ENCODE results near the gene FER.

FER gene

GRCh38 chr5:108942701-108943100 lies 195.0 kb downstream of the FER start:
- no peak for DNase-seq (ENCODE audit: low read depth, low spot score)
- POLR2A ChIA-PET: no interaction called here
- H3K4me3 ChIP-seq (ENCODE audit: low read depth, low read length): no peak overlapping the region
- CTCF ChIA-PET: no interaction called here
- no peak for TF ChIP-seq CTCF (IDR thresholded peaks at IDR 0.05; ENCODE audit: insufficient read depth, low read length, missing control alignments)

- CTCF ChIA-PET: no interaction called here
- DNase-seq (ENCODE audit: low read depth, low spot score): no peak
- POLR2A ChIA-PET: no interaction called here
Measured at GRCh38 chr5:108945094-108945493, 197.4 kb downstream of the FER start.

GRCh38 chr5:108946008-108946407 lies 198.3 kb downstream of the FER start:
- TF ChIP-seq CTCF (IDR thresholded peaks at IDR 0.05; ENCODE audit: insufficient read depth, low read length, missing control alignments): no peak
- H3K4me3 ChIP-seq (ENCODE audit: low read depth, low read length): no peak overlapping the region
- CTCF ChIA-PET: no interaction called here
- POLR2A ChIA-PET: no interaction called here
- DNase-seq (ENCODE audit: low read depth, low spot score): no peak

More at GRCh38 chr5:108945094-108945493, 197.4 kb downstream of the FER start:
- TF ChIP-seq CTCF (IDR thresholded peaks at IDR 0.05; ENCODE audit: insufficient read depth, low read length, missing control alignments): no peak
- no peak overlapping the region for H3K4me3 ChIP-seq (ENCODE audit: low read depth, low read length)

GRCh38 chr5:108947164-108947563 lies 199.5 kb downstream of the FER start:
- ChIA-PET POLR2A (no interaction called here), CTCF (no interaction called here)
- TF ChIP-seq CTCF (IDR thresholded peaks at IDR 0.05; ENCODE audit: insufficient read depth, low read length, missing control alignments): no peak
- no peak for DNase-seq (ENCODE audit: low read depth, low spot score)
- no peak overlapping the region for H3K4me3 ChIP-seq (ENCODE audit: low read depth, low read length)

GRCh38 chr5:108950276-108950675 lies 202.6 kb downstream of the FER start:
- ChIA-PET CTCF (no interaction called here), POLR2A (no interaction called here)
- no peak for DNase-seq (ENCODE audit: low read depth, low spot score)
- H3K4me3 ChIP-seq (ENCODE audit: low read depth, low read length): no peak overlapping the region
- TF ChIP-seq CTCF (IDR thresholded peaks at IDR 0.05; ENCODE audit: insufficient read depth, low read length, missing control alignments): no peak

- ChIA-PET POLR2A (no interaction called here), CTCF (no interaction called here)
- TF ChIP-seq CTCF (IDR thresholded peaks at IDR 0.05; ENCODE audit: insufficient read depth, low read length, missing control alignments): no peak
Measured at GRCh38 chr5:108953940-108954339, 206.2 kb downstream of the FER start.

More at GRCh38 chr5:108953940-108954339, 206.2 kb downstream of the FER start:
- no peak overlapping the region for H3K4me3 ChIP-seq (ENCODE audit: low read depth, low read length)
- no peak for DNase-seq (ENCODE audit: low read depth, low spot score)
